GM12878 (cell line): Measurements from ENCODE around the gene MRTFA. TPM values are rescaled to one million over a fixed set of nuclear protein-coding genes. Genes with fewer than 3 reads are reported as not detected.

Source experiments
- ATF7 ChIP-seq: fragments of 450-650 bp; IDR thresholded peaks from 2 replicates; pipeline ENCODE4 v1.6.1; 2016; ENCODE audit warnings: low read depth, mild to moderate bottlenecking
- EP300 ChIP-seq, 2 experiments: fragments of 150-350 bp in 1 of 2; IDR thresholded peaks; 2 replicates each; pipeline ENCODE4 v1.6.1; 2011 to 2012; ENCODE audit warnings: low read depth in 2 of 2, low read length in 2 of 2, borderline replicate concordance in 1 of 2, improper control_type of control experiment in 1 of 2, inconsistent platforms in 1 of 2; ENCODE audit not compliant: control insufficient read depth in 1 of 2
- HCFC1 ChIP-seq: fragments of 150-350 bp; IDR thresholded peaks from 2 replicates; pipeline ENCODE4 v1.6.1; 2014; ENCODE audit warnings: low read length
- IKZF1 ChIP-seq: fragments of 450-650 bp; conservative IDR thresholded peaks from 2 replicates; pipeline ENCODE4 v1.6.1; 2017; ENCODE audit warnings: antibody characterized with exemption, mild to moderate bottlenecking
- IKZF2 ChIP-seq, 2 experiments: fragments of 450-650 bp; IDR thresholded peaks; 2 replicates each; pipeline ENCODE4 v1.6.1; 2017; ENCODE audit warnings: mild to moderate bottlenecking in 2 of 2, moderate library complexity in 2 of 2
- IRF3 ChIP-seq: fragments of 450-650 bp; IDR thresholded peaks from 2 replicates; pipeline ENCODE4 v1.6.1; 2014; ENCODE audit warnings: mild to moderate bottlenecking
- MEF2A ChIP-seq: IDR thresholded peaks from 2 replicates; pipeline ENCODE4 v1.6.1; 2011; ENCODE audit warnings: low read depth, mild to moderate bottlenecking, low read length, moderate library complexity; ENCODE audit not compliant: insufficient read depth
- NFIC ChIP-seq: IDR thresholded peaks from 2 replicates; pipeline ENCODE4 v1.6.1; 2012; ENCODE audit warnings: low read depth, mild to moderate bottlenecking, inconsistent platforms, low read length, moderate library complexity
- NFXL1 ChIP-seq: fragments of 450-650 bp; IDR thresholded peaks from 2 replicates; pipeline ENCODE4 v1.6.1; 2017; ENCODE audit warnings: antibody characterized with exemption, mild to moderate bottlenecking, borderline replicate concordance
- POLR2A ChIP-seq: IDR thresholded peaks from 2 replicates; pipeline ENCODE4 v1.6.1; 2011; ENCODE audit warnings: low read depth, mild to moderate bottlenecking, low read length
- SIN3A ChIP-seq: IDR thresholded peaks from 2 replicates; pipeline ENCODE4 v1.6.1; 2012; ENCODE audit warnings: low read depth, low read length, improper control_type of control experiment
- SUPT20H ChIP-seq: IDR thresholded peaks from 2 replicates; pipeline ENCODE4 v1.6.1; 2011; ENCODE audit warnings: low read depth, mild to moderate bottlenecking, low read length, moderate library complexity, borderline replicate concordance; ENCODE audit not compliant: control insufficient read depth
- TARDBP ChIP-seq: IDR thresholded peaks from 2 replicates; pipeline ENCODE4 v1.6.1; 2016; ENCODE audit warnings: borderline replicate concordance
- TCF3 ChIP-seq: IDR thresholded peaks from 2 replicates; pipeline ENCODE4 v1.6.1; 2012; ENCODE audit warnings: low read depth, mild to moderate bottlenecking, low read length, borderline replicate concordance; ENCODE audit not compliant: insufficient read depth
- USF1 ChIP-seq: IDR thresholded peaks from 2 replicates; pipeline ENCODE4 v1.6.1; 2011; ENCODE audit warnings: borderline replicate concordance, low read depth, mild to moderate bottlenecking, moderate library complexity, mixed read lengths, low read length; ENCODE audit not compliant: insufficient read depth; ENCODE audit errors: extremely low read length
- ZNF24 ChIP-seq: fragments of 450-650 bp; IDR thresholded peaks from 2 replicates; pipeline ENCODE4 v1.6.1; 2017; ENCODE audit warnings: antibody characterized with exemption, mild to moderate bottlenecking
- ZNF622 ChIP-seq: fragments of 450-650 bp; IDR thresholded peaks from 2 replicates; pipeline ENCODE4 v1.6.1; 2017; ENCODE audit warnings: mild to moderate bottlenecking, inconsistent platforms
- ZNF687 ChIP-seq: fragments of 450-650 bp; IDR thresholded peaks from 2 replicates; pipeline ENCODE4 v1.6.1; 2017; ENCODE audit warnings: mild to moderate bottlenecking, moderate library complexity
- ZZZ3 ChIP-seq: IDR thresholded peaks from 2 replicates; pipeline ENCODE4 v1.6.1; 2011; ENCODE audit warnings: low read depth; ENCODE audit not compliant: control insufficient read depth, insufficient read length
- polyA plus RNA-seq, 11 experiments: library from polyadenylated mRNA; depleted of rRNA in 4 of 11; unstranded in 6 of 11; stranded (reverse) in 5 of 11; fragments of >200 nt; fragmentation: Nextera tagmentation in 4 of 11; fragmentation: Illumina TruSeq in 1 of 11; extraction: Ambion mirVana in 4 of 11; extraction: Trizol in 1 of 11; gene quantifications; 1 replicate in 1 of 11; 2 replicates in 10 of 11; pipeline versions ENCODE4 v1.2.1 to v1.2.3, GENCODE V29; 2011 to 2016; ENCODE audit warnings: inconsistent platforms in 2 of 11, missing spikeins in 2 of 11, low read depth in 1 of 11
- total RNA-seq, 4 experiments: library from RNA; depleted of rRNA in 3 of 4; stranded (reverse); fragments of >200 nt in 3 of 4; fragmentation: Illumina TruSeq in 1 of 4; extraction: Trizol in 1 of 4; gene quantifications; 2 replicates each; pipeline versions ENCODE4 v1.2.1 to v1.2.3, GENCODE V29; 2013 to 2021

Gene MRTFA
- total and polyA plus RNA-seq, 10 of the 15 experiments (the other 5 are each of a cell fraction or from before 2014, with no cell fraction given), result 2.0 to 63.9 (median 17.9) TPM

- TF ChIP-seq IRF3, result no peak
- no peak for TF ChIP-seq MEF2A
- no peak for TF ChIP-seq ZNF687
- no peak for TF ChIP-seq ATF7
- no peak for TF ChIP-seq USF1
- no peak for TF ChIP-seq IKZF2 (IDR thresholded peaks at IDR 0.05)
- no peak for TF ChIP-seq SUPT20H
- TF ChIP-seq ZNF24, result peak; percentile 97
- no peak for TF ChIP-seq ZNF622
- no peak for TF ChIP-seq HCFC1
- TF ChIP-seq POLR2A, result no peak
- TF ChIP-seq SIN3A, result no peak
- no peak for TF ChIP-seq ZZZ3
- TF ChIP-seq EP300 (IDR thresholded peaks at IDR 0.05; ENCODE audit: borderline replicate concordance in 1 of 2, control insufficient read depth in 1 of 2, low read depth in 2 of 2, low read length in 2 of 2), result no peak
- no peak for TF ChIP-seq TCF3
- TF ChIP-seq TARDBP, result no peak
- no peak for TF ChIP-seq NFXL1
- no peak for TF ChIP-seq NFIC
- 0 out of 2 replicates have a peak, but pooled peaks have one; percentile 8 for TF ChIP-seq IKZF1
- TF ChIP-seq, all 136 proteins: peak for 4
These were observed 174.1 kb downstream of the MRTFA start (continued) for GRCh38 chr22:40462195-40462984.
